ENCODE data around the gene GAK.
"Not testable (repeated sequence)": the region's sequence is repeated elsewhere in the genome, so short reads cannot be mapped to it uniquely, and the experiment has no call there.

GAK gene

GRCh38 chr4:929096-929765 lies 2.9 kb downstream of the GAK start:
- no peak for DNase-seq (ENCODE audit: low read depth)
- no peak overlapping the region for H3K4me3 ChIP-seq (ENCODE audit: low read depth, low read length)
- TF ChIP-seq MYC (IDR thresholded peaks at IDR 0.05; ENCODE audit: low read depth, low read length) (no peak), MAX (IDR thresholded peaks at IDR 0.05; ENCODE audit: low read depth, low read length) (no peak)

GRCh38 chr4:927566-927965 lies 4.5 kb downstream of the GAK start:
- H3K4me3 ChIP-seq (ENCODE audit: low read depth, low read length): not testable (repeated sequence)
- DNase-seq (ENCODE audit: low read depth): peak; percentile 38

- TF ChIP-seq POLR2A (IDR thresholded peaks at IDR 0.05; ENCODE audit: extremely low read depth, insufficient read length) (no peak), MYC (IDR thresholded peaks at IDR 0.05; ENCODE audit: low read depth, low read length) (no peak), CTCF (IDR thresholded peaks at IDR 0.05; ENCODE audit: low read depth, low read length) (peak; percentile 8)
- DNase-seq (ENCODE audit: low read depth): peak; percentile 27
These were observed 5.6 kb downstream of the GAK start for GRCh38 chr4:926538-926937.

GRCh38 chr4:925771-926500 lies 6.2 kb downstream of the GAK start:
- H3K4me3 ChIP-seq (ENCODE audit: low read depth, low read length): no peak overlapping the region
- no peak for TF ChIP-seq CTCF (IDR thresholded peaks at IDR 0.05; ENCODE audit: low read depth, low read length)
- no peak for TF ChIP-seq POLR2A (IDR thresholded peaks at IDR 0.05; ENCODE audit: extremely low read depth, insufficient read length)
- TF ChIP-seq MAX (IDR thresholded peaks at IDR 0.05; ENCODE audit: low read depth, low read length): no peak
- TF ChIP-seq MYC (IDR thresholded peaks at IDR 0.05; ENCODE audit: low read depth, low read length): no peak
- no peak for DNase-seq (ENCODE audit: low read depth)

More at GRCh38 chr4:926538-926937, 5.6 kb downstream of the GAK start:
- H3K4me3 ChIP-seq (ENCODE audit: low read depth, low read length): no peak overlapping the region

GRCh38 chr4:925171-925570 lies 6.9 kb downstream of the GAK start:
- TF ChIP-seq MAX (IDR thresholded peaks at IDR 0.05; ENCODE audit: low read depth, low read length) (no peak), MYC (IDR thresholded peaks at IDR 0.05; ENCODE audit: low read depth, low read length) (no peak), CTCF (IDR thresholded peaks at IDR 0.05; ENCODE audit: low read depth, low read length) (no peak), POLR2A (IDR thresholded peaks at IDR 0.05; ENCODE audit: extremely low read depth, insufficient read length) (no peak)
- H3K4me3 ChIP-seq (ENCODE audit: low read depth, low read length): no peak overlapping the region
- DNase-seq (ENCODE audit: low read depth): no peak

- no peak overlapping the region for H3K4me3 ChIP-seq (ENCODE audit: low read depth, low read length)
- TF ChIP-seq POLR2A (IDR thresholded peaks at IDR 0.05; ENCODE audit: extremely low read depth, insufficient read length): no peak
- no peak for TF ChIP-seq MYC (IDR thresholded peaks at IDR 0.05; ENCODE audit: low read depth, low read length)
- no peak for TF ChIP-seq CTCF (IDR thresholded peaks at IDR 0.05; ENCODE audit: low read depth, low read length)
- TF ChIP-seq MAX (IDR thresholded peaks at IDR 0.05; ENCODE audit: low read depth, low read length): no peak
- peak; percentile 29 for DNase-seq (ENCODE audit: low read depth)
These were observed 7.7 kb downstream of the GAK start for GRCh38 chr4:924107-925096.

All from NB4 (cell line).